IMR-90 (cell line): ENCODE results near the gene ST3GAL5.

ENCODE experiments used
- BHLHE40 ChIP-seq: fragments of 150-350 bp; IDR thresholded peaks from 2 replicates; pipeline ENCODE4 v1.6.1; 2016; ENCODE audit warnings: mild to moderate bottlenecking, low read depth, low read length
- CEBPB ChIP-seq: IDR thresholded peaks from 2 replicates; pipeline ENCODE4 v1.6.1; 2012; ENCODE audit warnings: low read depth, low read length, improper control_type of control experiment
- CHD1 ChIP-seq: IDR thresholded peaks from 2 replicates; pipeline ENCODE4 v1.6.1; 2012; ENCODE audit warnings: low read depth, low read length, improper control_type of control experiment
- CTCF ChIP-seq: conservative IDR thresholded peaks from 2 replicates; pipeline ENCODE4 v1.5.1; 2012; ENCODE audit warnings: mild to moderate bottlenecking, low read depth, low read length, improper control_type of control experiment
- ELK1 ChIP-seq: fragments of 150-350 bp; IDR thresholded peaks from 2 replicates; pipeline ENCODE4 v1.6.1; 2016; ENCODE audit warnings: low read depth, mild to moderate bottlenecking, low read length, moderate library complexity, borderline replicate concordance
- FOS ChIP-seq: fragments of 150-350 bp; IDR thresholded peaks from 2 replicates; pipeline ENCODE4 v1.6.1; 2016; ENCODE audit warnings: low read depth, low read length
- MAFK ChIP-seq: IDR thresholded peaks from 2 replicates; pipeline ENCODE4 v1.6.1; 2012; ENCODE audit warnings: low read depth, low read length, improper control_type of control experiment
- MXI1 ChIP-seq: IDR thresholded peaks from 2 replicates; pipeline ENCODE4 v1.6.1; 2012; ENCODE audit warnings: low read depth, mild to moderate bottlenecking, low read length, moderate library complexity, borderline replicate concordance
- POLR2A ChIP-seq: IDR thresholded peaks from 2 replicates; pipeline ENCODE4 v1.6.1; 2012; ENCODE audit warnings: mild to moderate bottlenecking, low read depth, low read length
- RAD21 ChIP-seq: IDR thresholded peaks from 2 replicates; pipeline ENCODE4 v1.6.1; 2012; ENCODE audit warnings: low read length, improper control_type of control experiment
- SMC3 ChIP-seq: fragments of 150-350 bp; IDR thresholded peaks from 2 replicates; pipeline ENCODE4 v1.6.1; 2016; ENCODE audit warnings: low read depth, mild to moderate bottlenecking, antibody characterized with exemption, low read length, moderate library complexity

DNA sequence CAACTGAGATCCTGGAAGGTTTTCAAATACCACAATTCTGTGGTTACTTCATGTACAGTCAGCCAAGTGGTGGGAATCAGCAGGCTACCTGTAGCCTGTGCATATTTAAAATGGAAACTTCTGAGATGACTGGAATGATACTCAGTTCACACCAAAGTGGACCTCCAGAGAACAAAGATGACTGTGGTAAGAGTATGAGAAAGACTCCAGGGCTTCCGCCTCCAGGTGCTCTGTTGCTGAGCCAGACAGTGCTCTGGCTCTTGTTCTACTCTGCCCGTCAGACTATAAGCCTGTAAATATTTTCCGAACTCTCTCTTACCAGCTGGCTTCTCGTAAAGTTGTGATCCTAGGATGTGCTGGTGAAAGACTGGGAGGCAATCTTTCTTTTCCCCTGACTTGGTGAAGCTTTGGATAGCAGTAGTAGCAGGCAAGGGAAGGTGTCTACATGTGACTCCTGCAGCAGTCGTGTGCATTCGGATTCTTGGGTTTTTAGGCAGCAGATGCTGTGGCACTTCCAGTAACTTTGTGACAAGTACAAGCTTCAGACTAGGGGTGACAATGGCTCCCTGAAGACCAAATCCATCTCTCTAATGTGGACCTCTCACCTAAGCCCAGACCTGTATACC is 23.1 kb downstream of the ST3GAL5 start:
- no peak for TF ChIP-seq CTCF
- no peak for TF ChIP-seq POLR2A
- no peak for TF ChIP-seq FOS
- no peak for TF ChIP-seq SMC3
- no peak for TF ChIP-seq MXI1
- no peak for TF ChIP-seq MAFK
- no peak for TF ChIP-seq CEBPB
- TF ChIP-seq RAD21 = no peak
- TF ChIP-seq ELK1 = no peak
- no peak for TF ChIP-seq BHLHE40
- TF ChIP-seq CHD1 = no peak
